Inflammatory macrophage (primary cell): ENCODE data around the gene IQSEC3.
A peak's percentile ranks its signal among the peaks of the same experiment; 100 is the strongest.
"Not testable (repeated sequence)": the region's sequence is repeated elsewhere in the genome, so short reads cannot be mapped to it uniquely, and the experiment has no call there.

ENCODE experiments used
- DNase-seq, 2 donors: peaks; one replicate each; pipeline ENCODE4 v3.0.0-alpha.2; 2020 to 2022

IQSEC3 gene

GRCh38 chr12:52902-53734 lies 13.4 kb upstream of the IQSEC3 start:
- not testable (repeated sequence) for DNase-seq

GRCh38 chr12:53735-54730 lies 12.5 kb upstream of the IQSEC3 start:
- DNase-seq: peak in 1 of 2 donors; percentile 1

- DNase-seq: no peak
These were observed 11.6 kb upstream of the IQSEC3 start for GRCh38 chr12:54750-55535.

GRCh38 chr12:56683-57346 lies 9.8 kb upstream of the IQSEC3 start:
- DNase-seq: peak in 1 of 2 donors; percentile 11

GRCh38 chr12:57539-57938 lies 9.0 kb upstream of the IQSEC3 start:
- no peak for DNase-seq

GRCh38 chr12:58832-59231 lies 7.7 kb upstream of the IQSEC3 start:
- DNase-seq: no peak

- DNase-seq: not testable (repeated sequence)
These were observed 4.7 kb upstream of the IQSEC3 start for GRCh38 chr12:61845-62244.

GRCh38 chr12:65491-66063 lies 990 bp upstream of the IQSEC3 start:
- DNase-seq: not testable (repeated sequence)

GRCh38 chr12:66782-67504 lies 376 bp downstream of the IQSEC3 start:
- DNase-seq: not testable (repeated sequence)

GRCh38 chr12:69677-70076 lies 3.1 kb downstream of the IQSEC3 start:
- not testable (repeated sequence) for DNase-seq

- not testable (repeated sequence) for DNase-seq
These were observed 4.0 kb downstream of the IQSEC3 start for GRCh38 chr12:70541-70940.

- not testable (repeated sequence) for DNase-seq
These were observed 5.5 kb downstream of the IQSEC3 start for GRCh38 chr12:72018-72417.

GRCh38 chr12:74420-75190 lies 8.0 kb downstream of the IQSEC3 start:
- DNase-seq: not testable (repeated sequence)

GRCh38 chr12:75541-75940 lies 9.0 kb downstream of the IQSEC3 start:
- DNase-seq: not testable (repeated sequence)

GRCh38 chr12:76102-76501 lies 9.5 kb downstream of the IQSEC3 start:
- DNase-seq: not testable (repeated sequence)

- not testable (repeated sequence) for DNase-seq
These were observed 10.0 kb downstream of the IQSEC3 start for GRCh38 chr12:76551-76950.

- DNase-seq: not testable (repeated sequence)
These were observed 10.6 kb downstream of the IQSEC3 start for GRCh38 chr12:77101-77719.

- DNase-seq: not testable (repeated sequence)
These were observed 11.3 kb downstream of the IQSEC3 start for GRCh38 chr12:77769-78383.

GRCh38 chr12:78981-79380 lies 12.4 kb downstream of the IQSEC3 start:
- no peak for DNase-seq
